Neuron (in vitro differentiated cells): ENCODE results near the gene TRIP6.
"Not testable (repeated sequence)": the region's sequence is repeated elsewhere in the genome, so short reads cannot be mapped to it uniquely, and the experiment has no call there.

Experiments
- H2AFZ ChIP-seq: one replicate; pipeline ENCODE4 v1.6.1; 2013; ENCODE audit warnings: low read depth, mild to moderate bottlenecking, inconsistent platforms, low read length, moderate library complexity
- H3K27me3 ChIP-seq: one replicate; pipeline ENCODE4 v1.6.1; 2013; ENCODE audit warnings: low read length; ENCODE audit not compliant: insufficient read depth
- H3K36me3 ChIP-seq: one replicate; pipeline ENCODE4 v1.6.1; 2013; ENCODE audit warnings: low read length; ENCODE audit not compliant: insufficient read depth
- H3K4me1 ChIP-seq: one replicate; pipeline ENCODE4 v1.6.1; 2013; ENCODE audit warnings: low read length; ENCODE audit not compliant: insufficient read depth
- H3K4me3 ChIP-seq: 2 replicates; pipeline ENCODE4 v1.5.1; 2013; ENCODE audit warnings: mild to moderate bottlenecking, low read length, moderate library complexity
- H3K9me3 ChIP-seq: one replicate; pipeline ENCODE4 v1.6.1; 2013; ENCODE audit warnings: low read length

Gene TRIP6

DNA sequence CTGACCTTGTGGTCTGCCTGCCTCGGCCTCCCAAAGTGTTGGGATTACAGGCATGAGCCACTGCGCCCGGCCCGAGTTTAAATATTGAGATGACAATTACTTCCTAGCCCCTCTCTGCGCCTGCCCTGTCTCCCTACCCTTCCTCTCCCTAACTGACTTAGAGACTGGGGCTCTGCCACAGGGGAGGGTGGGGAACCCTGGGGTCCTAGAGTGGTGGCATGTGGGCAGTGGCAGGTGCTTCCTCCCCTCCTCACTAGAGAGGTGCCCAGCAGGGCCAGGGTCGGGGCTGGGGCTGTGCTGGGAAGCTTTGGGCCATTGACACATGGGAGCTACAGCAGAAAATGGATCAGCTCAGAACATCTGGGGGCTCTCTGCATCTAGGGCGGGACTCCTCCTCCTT lies 35.5 kb downstream of the TRIP6 start:
- Histone ChIP-seq H3K4me3 (no peak overlapping the region), H3K9me3 (peaks cover 2% of the 10 kb centered on the region), H3K4me1 (no peaks in the 10 kb centered on the region), H3K36me3 (no peaks in the 10 kb centered on the region), H2AFZ (no peak overlapping the region), H3K27me3 (peaks cover 3% of the 10 kb centered on the region)

DNA sequence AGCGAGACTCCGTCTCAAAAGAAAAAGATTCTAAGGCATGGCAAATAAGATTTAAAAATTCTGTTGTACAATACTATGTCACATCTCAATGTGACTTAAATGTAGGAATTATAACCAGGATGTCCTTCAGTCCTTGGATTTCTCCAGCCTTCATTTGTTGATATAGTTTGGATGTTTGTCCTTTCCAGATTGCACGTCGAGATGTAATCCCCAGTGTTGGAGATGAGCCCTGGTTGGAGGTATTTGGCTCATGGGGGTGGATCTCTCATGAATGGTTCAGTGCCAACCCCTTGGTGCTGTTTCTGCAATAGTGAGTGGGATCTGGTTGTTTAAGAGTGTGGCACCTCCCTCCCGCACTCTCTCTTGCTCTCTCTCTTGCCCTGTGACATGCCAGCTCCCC lies 41.3 kb downstream of the TRIP6 start:
- Histone ChIP-seq H3K4me3 (no peak overlapping the region), H3K27me3 (no peaks in the 10 kb centered on the region), H3K9me3 (peaks cover 2% of the 10 kb centered on the region), H2AFZ (no peak overlapping the region), H3K36me3 (no peaks in the 10 kb centered on the region), H3K4me1 (no peaks in the 10 kb centered on the region)

DNA sequence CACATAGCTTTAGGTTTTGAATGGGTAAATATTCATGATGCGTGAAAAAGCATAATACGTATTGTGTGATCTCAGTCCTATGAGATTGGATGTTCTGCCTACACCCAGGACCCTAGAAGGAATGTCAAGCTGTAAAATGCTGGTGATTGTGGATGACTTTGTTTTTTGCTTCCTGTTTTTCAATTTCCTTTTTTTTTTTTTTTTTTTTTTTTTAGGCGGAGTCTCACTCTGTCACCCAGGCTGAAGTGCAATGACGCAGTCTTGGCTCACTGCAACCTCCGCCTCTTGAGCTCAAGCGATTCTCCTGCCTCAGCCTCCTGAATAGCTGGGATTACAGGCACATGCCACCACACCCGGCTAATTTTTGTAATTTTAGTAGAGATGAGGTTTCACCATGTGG lies 43.3 kb downstream of the TRIP6 start:
- not testable (repeated sequence) for H3K36me3 ChIP-seq, H3K9me3 ChIP-seq, H2AFZ ChIP-seq, H3K4me1 ChIP-seq, H3K27me3 ChIP-seq, H3K4me3 ChIP-seq

DNA sequence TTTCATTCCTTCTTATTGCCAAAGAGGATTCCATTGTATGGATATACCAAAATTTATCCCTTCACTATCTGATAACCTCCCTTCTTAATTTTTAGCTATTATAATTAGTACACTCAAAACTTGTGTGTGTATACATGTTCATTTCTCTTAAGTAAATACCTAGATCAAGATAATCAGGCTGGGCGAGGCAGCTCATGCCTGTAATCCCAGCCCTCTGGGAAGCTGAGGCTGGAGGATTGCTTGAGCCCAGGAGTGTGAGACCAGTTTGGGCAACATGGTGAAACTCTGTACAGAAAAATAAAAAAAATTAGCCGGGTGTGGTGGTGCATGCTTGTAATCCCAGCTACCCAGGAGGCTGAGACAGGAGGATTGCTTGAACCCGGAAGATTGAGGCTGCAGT lies 44.3 kb downstream of the TRIP6 start:
- Histone ChIP-seq H3K4me3 (no peak overlapping the region), H3K27me3 (no peaks in the 10 kb centered on the region), H3K36me3 (no peaks in the 10 kb centered on the region), H3K4me1 (no peaks in the 10 kb centered on the region), H2AFZ (no peak overlapping the region), H3K9me3 (peaks cover 2% of the 10 kb centered on the region)

DNA sequence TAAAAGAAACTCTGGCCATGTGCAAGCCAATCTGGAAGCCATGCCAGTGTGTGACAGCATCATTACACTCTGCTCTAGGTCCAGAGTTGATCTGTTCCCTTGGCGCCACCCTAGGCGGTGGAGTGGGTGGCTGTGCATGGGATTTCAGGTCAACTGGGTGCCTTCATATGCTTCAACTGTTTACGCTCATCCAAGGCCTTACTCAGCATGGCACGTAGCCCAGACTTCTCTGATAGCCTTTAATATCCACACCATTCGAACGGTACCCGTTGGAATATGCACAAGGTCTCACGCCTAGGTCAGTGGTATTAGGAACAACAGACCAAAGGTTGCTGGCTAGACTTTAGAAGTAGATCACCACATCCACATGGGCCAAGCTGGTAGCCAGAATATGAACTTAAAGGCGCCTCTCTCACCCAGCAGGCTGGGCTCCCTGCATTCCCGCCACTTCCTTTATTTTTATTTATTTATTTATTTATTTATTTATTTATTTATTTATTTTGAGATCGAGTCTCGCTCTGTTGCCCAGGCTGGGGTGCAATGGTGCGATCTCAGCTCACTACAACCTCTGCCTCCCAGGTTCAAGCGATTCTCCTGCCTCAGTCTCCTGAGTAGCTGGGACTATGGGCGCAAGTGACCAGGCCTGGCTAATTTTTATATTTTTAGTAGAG lies 47.2 kb downstream of the TRIP6 start:
- Histone ChIP-seq H3K27me3 (no peaks in the 10 kb centered on the region), H2AFZ (no peak overlapping the region), H3K36me3 (no peaks in the 10 kb centered on the region), H3K4me3 (no peak overlapping the region), H3K4me1 (no peaks in the 10 kb centered on the region), H3K9me3 (no peaks in the 10 kb centered on the region)

DNA sequence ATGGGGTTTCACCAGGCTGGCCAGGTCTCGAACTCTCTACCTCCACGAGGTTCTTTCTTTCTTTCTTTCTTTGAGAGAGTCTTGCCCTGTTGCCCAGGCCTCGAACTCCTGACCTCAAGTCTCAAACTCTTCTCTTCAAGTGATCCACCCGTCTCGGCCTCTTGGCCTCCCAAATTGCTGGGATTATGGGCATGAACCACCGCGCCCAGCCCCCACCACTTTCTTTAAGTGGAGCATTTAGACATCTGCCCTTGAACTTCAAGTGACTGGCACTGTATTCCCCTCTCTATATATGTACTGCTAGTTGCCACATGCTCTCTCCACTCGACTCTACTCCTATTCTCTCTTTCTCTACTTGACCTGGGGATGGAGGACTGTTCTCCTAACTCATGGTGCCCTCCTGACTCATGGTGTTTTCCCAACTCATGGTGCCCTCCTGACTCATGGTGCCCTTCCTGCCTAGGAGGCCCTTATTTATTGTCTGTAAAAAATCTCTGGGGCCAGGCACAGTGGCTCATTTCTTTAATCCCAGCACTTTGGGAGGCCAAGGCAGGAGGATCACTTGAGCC lies 47.8 kb downstream of the TRIP6 start:
- no peaks in the 10 kb centered on the region for H3K36me3 ChIP-seq
- no peaks in the 10 kb centered on the region for H3K27me3 ChIP-seq
- H3K4me3 ChIP-seq = no peak overlapping the region
- no peak overlapping the region for H2AFZ ChIP-seq
- H3K4me1 ChIP-seq = no peaks in the 10 kb centered on the region
- H3K9me3 ChIP-seq = no peaks in the 10 kb centered on the region

DNA sequence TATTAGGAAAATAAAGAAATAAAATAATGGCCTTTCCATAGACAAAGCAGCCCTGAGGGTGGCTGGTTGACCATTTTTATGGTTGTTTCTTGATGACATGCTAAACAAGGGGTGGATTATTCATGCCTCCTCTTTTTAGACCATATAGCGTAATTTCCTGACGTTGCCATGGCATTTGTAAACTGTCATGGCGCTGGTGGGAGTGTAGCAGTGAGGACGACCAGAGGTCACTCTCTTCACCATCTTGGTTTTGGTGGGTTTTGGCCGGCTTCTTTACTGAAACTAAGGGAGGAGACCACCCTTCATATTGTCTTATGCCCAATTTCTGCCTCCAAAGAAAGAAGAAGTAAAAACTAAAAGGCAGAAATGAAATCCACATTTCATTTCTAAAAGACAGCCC lies 52.1 kb downstream of the TRIP6 start:
- not testable (repeated sequence) for H3K36me3 ChIP-seq, H3K4me1 ChIP-seq

DNA sequence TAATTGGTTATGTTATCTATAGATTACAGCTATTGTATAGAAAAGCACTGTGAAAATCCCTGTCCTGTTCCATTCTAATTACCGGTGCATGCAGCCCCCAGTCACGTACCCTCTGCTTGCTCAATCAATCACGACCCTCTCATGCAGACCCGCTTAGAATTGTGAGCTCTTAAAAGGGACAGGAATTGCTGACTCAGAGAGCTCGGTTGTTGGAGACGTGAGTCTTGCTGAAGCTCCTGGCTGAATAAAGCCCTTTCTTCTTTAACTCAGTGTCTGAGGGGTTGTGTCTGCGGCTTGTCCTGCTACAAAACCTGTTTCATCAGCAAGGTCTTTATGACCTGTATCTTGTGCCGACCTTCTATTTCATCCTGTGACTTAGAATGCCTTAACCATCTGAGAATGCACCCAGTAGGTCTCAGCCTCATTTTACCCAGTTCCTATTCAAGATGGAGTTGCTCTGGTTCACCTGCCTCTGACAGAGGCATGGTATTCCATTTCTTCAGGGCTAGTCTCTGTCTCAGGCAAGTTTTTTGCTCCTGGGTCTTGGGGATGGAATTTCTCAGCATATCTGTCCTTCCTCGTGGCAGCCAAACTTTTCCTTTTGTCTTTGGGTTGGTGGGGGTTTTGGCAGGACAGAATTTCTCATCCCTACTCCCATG lies 52.7 kb downstream of the TRIP6 start:
- not testable (repeated sequence) for H3K4me3 ChIP-seq, H2AFZ ChIP-seq, H3K9me3 ChIP-seq, H3K36me3 ChIP-seq, H3K27me3 ChIP-seq, H3K4me1 ChIP-seq

More for the DNA sequence above, 52.1 kb downstream of the TRIP6 start:
- not testable (repeated sequence) for H3K9me3 ChIP-seq, H2AFZ ChIP-seq, H3K27me3 ChIP-seq, H3K4me3 ChIP-seq

DNA sequence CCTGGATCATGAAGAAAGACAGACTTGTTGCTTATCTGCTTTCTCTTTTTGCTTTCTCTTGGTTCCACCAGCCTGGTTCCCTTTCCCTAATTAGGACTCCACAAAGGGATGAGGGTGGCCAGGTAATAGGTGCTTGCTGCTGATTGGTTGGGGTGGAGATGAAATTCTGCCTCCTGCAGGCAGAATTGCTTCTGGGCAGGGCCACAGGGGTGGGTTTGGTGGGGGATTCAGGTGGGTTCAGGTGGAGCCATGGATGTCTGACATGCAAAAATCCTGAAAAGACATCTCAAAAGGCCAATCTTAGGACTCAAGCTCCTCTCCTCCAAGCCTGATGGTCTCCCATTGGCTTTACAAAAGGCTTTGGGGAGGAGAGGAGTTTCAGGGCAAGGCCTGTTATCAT lies 53.9 kb downstream of the TRIP6 start:
- H2AFZ ChIP-seq = no peak overlapping the region
- no peak overlapping the region for H3K4me3 ChIP-seq
- no peaks in the 10 kb centered on the region for H3K36me3 ChIP-seq
- H3K4me1 ChIP-seq = no peaks in the 10 kb centered on the region
- H3K9me3 ChIP-seq = no peaks in the 10 kb centered on the region
- no peaks in the 10 kb centered on the region for H3K27me3 ChIP-seq
